Fibroblast of lung (primary cell): ENCODE measurements around the gene NT5C1A.

ENCODE experiments used
- EZH2 ChIP-seq: IDR thresholded peaks from 2 replicates; pipeline ENCODE4 v1.5.1; 2012; ENCODE audit warnings: low read length, control low read depth, mild to moderate bottlenecking; ENCODE audit errors: missing control alignments
- TF ChIP-seq, protein P1 (sequence below), 2 donors: IDR thresholded peaks in 1 of 2; conservative IDR thresholded peaks in 1 of 2; 1 replicate in 1 of 2; 2 replicates in 1 of 2; pipeline ENCODE4 v1.5.1; 2011 to 2012; ENCODE audit warnings: low read length in 2 of 2, control low read depth in 1 of 2, inconsistent platforms in 1 of 2, low read depth in 1 of 2, mild to moderate bottlenecking in 1 of 2

DNA sequence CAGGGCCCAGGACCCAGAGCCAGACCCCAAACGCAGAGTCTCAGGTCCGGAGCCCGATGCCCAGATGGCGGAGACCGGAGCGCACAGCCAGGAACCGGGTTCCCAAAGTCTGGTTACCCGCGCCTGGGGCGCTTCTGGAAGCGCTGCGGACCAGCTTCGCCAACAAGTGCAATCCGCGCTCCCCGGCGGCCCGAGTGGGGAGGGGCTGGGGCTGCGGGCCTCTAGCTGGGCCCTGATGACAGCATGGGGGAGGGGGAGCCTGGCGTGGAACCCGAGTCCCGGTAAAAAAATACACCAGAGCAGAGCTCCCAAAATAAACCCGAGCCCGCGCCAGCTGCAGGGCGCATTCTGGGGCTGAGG lies 494 bp downstream of the NT5C1A start:
- TF ChIP-seq, protein P1, sequence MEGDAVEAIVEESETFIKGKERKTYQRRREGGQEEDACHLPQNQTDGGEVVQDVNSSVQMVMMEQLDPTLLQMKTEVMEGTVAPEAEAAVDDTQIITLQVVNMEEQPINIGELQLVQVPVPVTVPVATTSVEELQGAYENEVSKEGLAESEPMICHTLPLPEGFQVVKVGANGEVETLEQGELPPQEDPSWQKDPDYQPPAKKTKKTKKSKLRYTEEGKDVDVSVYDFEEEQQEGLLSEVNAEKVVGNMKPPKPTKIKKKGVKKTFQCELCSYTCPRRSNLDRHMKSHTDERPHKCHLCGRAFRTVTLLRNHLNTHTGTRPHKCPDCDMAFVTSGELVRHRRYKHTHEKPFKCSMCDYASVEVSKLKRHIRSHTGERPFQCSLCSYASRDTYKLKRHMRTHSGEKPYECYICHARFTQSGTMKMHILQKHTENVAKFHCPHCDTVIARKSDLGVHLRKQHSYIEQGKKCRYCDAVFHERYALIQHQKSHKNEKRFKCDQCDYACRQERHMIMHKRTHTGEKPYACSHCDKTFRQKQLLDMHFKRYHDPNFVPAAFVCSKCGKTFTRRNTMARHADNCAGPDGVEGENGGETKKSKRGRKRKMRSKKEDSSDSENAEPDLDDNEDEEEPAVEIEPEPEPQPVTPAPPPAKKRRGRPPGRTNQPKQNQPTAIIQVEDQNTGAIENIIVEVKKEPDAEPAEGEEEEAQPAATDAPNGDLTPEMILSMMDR (conservative IDR thresholded peaks at IDR 0.05 in 1 of 2, IDR thresholded peaks at IDR 0.05 in 1 of 2; ENCODE audit: low read depth in 1 of 2, low read length in 2 of 2), result no peak
- TF ChIP-seq EZH2, result peak; percentile 24
